BLaER1 (cell line): ENCODE results near the gene PCED1A.

Experiments used
- H3K27ac ChIP-seq: shearing (Covaris generic); formaldehyde crosslinking; 2 replicates; pipeline ENCODE4 v1.8.1; 2022
- H3K27me3 ChIP-seq: shearing (Covaris generic); formaldehyde crosslinking; 2 replicates; pipeline ENCODE4 v1.8.1; 2022
- H3K36me3 ChIP-seq: shearing (Covaris generic); formaldehyde crosslinking; 2 replicates; pipeline ENCODE4 v1.8.1; 2022
- H3K4me1 ChIP-seq: shearing (Covaris generic); formaldehyde crosslinking; 2 replicates; pipeline ENCODE4 v1.8.1; 2022
- H3K4me2 ChIP-seq: shearing (Covaris generic); formaldehyde crosslinking; 2 replicates; pipeline ENCODE4 v1.8.1; 2022
- H3K4me3 ChIP-seq: shearing (Covaris generic); formaldehyde crosslinking; 2 replicates; pipeline ENCODE4 v1.8.1; 2022
- H3K9ac ChIP-seq: shearing (Covaris generic); formaldehyde crosslinking; 2 replicates; pipeline ENCODE4 v1.8.1; 2022
- H3K9me3 ChIP-seq: shearing (Covaris generic); formaldehyde crosslinking; 2 replicates; pipeline ENCODE4 v1.8.1; 2022
- H4K20me1 ChIP-seq: shearing (Covaris generic); formaldehyde crosslinking; 2 replicates; pipeline ENCODE4 v1.8.1; 2022
- Cebpa-rat ChIP-seq: shearing (Covaris generic); IDR thresholded peaks from 2 replicates; pipeline ENCODE4 v1.8.1; 2022

PCED1A gene

GRCh38 chr20:2875690-2876203 lies 35.3 kb upstream of the PCED1A start:
- H4K20me1 ChIP-seq, result peaks cover 66% of the 10 kb centered on the region
- TF ChIP-seq Cebpa-rat, result no peak
- H3K9ac ChIP-seq, result no peak overlapping the region
- H3K4me1 ChIP-seq, result peaks cover 39% of the 10 kb centered on the region
- no peak overlapping the region for H3K27ac ChIP-seq
- no peaks in the 10 kb centered on the region for H3K9me3 ChIP-seq
- H3K27me3 ChIP-seq, result peaks cover 18% of the 10 kb centered on the region
- peaks cover 37% of the 10 kb centered on the region for H3K36me3 ChIP-seq
- no peak overlapping the region for H3K4me3 ChIP-seq
- peak overlapping the region; percentile 88 for H3K4me2 ChIP-seq

- no peak for TF ChIP-seq Cebpa-rat
- H4K20me1 ChIP-seq, result peaks cover 54% of the 10 kb centered on the region
- H3K27ac ChIP-seq, result peak overlapping the region; percentile 96
- H3K9me3 ChIP-seq, result no peaks in the 10 kb centered on the region
- H3K4me1 ChIP-seq, result peaks cover 43% of the 10 kb centered on the region
- H3K9ac ChIP-seq, result peak overlapping the region; percentile 92
- H3K27me3 ChIP-seq, result peaks cover 22% of the 10 kb centered on the region
- peak overlapping the region; percentile 88 for H3K4me2 ChIP-seq
- H3K4me3 ChIP-seq, result peak overlapping the region; percentile 86
- peaks cover 31% of the 10 kb centered on the region for H3K36me3 ChIP-seq
Measured at GRCh38 chr20:2874456-2874855, 34.0 kb upstream of the PCED1A start.

GRCh38 chr20:2873747-2874041 lies 33.2 kb upstream of the PCED1A start:
- Histone ChIP-seq H3K4me2 (peak overlapping the region; percentile 88), H4K20me1 (peaks cover 46% of the 10 kb centered on the region), H3K27me3 (peaks cover 22% of the 10 kb centered on the region), H3K9me3 (no peaks in the 10 kb centered on the region), H3K27ac (peak overlapping the region; percentile 96), H3K4me1 (peaks cover 43% of the 10 kb centered on the region), H3K36me3 (peaks cover 29% of the 10 kb centered on the region), H3K4me3 (peak overlapping the region; percentile 86), H3K9ac (peak overlapping the region; percentile 92)
- TF ChIP-seq Cebpa-rat, result no peak

- peak within 1 kb of the TSS; percentile 96 for H3K27ac ChIP-seq
- peak within 1 kb of the TSS; percentile 88 for H3K4me2 ChIP-seq
- TF ChIP-seq Cebpa-rat, result no peak
Measured at GRCh38 chr20:2873010-2873746, 32.7 kb upstream of the PCED1A start, which contains the start of gene PTPRA. TSS of gene PTPRA (plus strand) at chr20:2873481. CDS start at chr20:2964278, 90,797 bp downstream.

GRCh38 chr20:2872459-2873009 lies 32.1 kb upstream of the PCED1A start:
- Histone ChIP-seq H3K4me3 (peak overlapping the region; percentile 86), H3K4me2 (peak overlapping the region; percentile 88), H3K9ac (peak overlapping the region; percentile 92), H3K4me1 (peaks cover 52% of the 10 kb centered on the region), H3K27me3 (peaks cover 22% of the 10 kb centered on the region), H3K27ac (peak overlapping the region; percentile 96), H3K9me3 (no peaks in the 10 kb centered on the region), H3K36me3 (peaks cover 19% of the 10 kb centered on the region), H4K20me1 (peaks cover 38% of the 10 kb centered on the region)
- TF ChIP-seq Cebpa-rat, result no peak

More at GRCh38 chr20:2873010-2873746, 32.7 kb upstream of the PCED1A start, which contains the start of gene PTPRA:
- H3K4me3 ChIP-seq, result peak within 1 kb of the TSS; percentile 86
- peaks cover 22% of the 10 kb centered on the region for H3K27me3 ChIP-seq
- H3K9me3 ChIP-seq, result no peaks in the 10 kb centered on the region
- H3K36me3 ChIP-seq, result peaks cover 25% of the 10 kb centered on the region
- H3K9ac ChIP-seq, result peak within 1 kb of the TSS; percentile 92
- H3K4me1 ChIP-seq, result peaks cover 45% of the 10 kb centered on the region
- H4K20me1 ChIP-seq, result peaks cover 41% of the 10 kb centered on the region

- Histone ChIP-seq H3K9me3 (no peaks in the 10 kb centered on the region), H3K4me2 (peak overlapping the region; percentile 88), H3K9ac (peak overlapping the region; percentile 92), H3K36me3 (peaks cover 15% of the 10 kb centered on the region), H3K4me3 (peak overlapping the region; percentile 86), H3K4me1 (peaks cover 59% of the 10 kb centered on the region), H3K27ac (no peak overlapping the region), H3K27me3 (peaks cover 22% of the 10 kb centered on the region), H4K20me1 (peaks cover 31% of the 10 kb centered on the region)
- no peak for TF ChIP-seq Cebpa-rat
Measured at GRCh38 chr20:2871661-2872458, 31.4 kb upstream of the PCED1A start.

GRCh38 chr20:2871111-2871465 lies 30.6 kb upstream of the PCED1A start:
- Histone ChIP-seq H3K27ac (no peak overlapping the region), H3K9me3 (no peaks in the 10 kb centered on the region), H3K9ac (no peak overlapping the region), H3K4me2 (peak overlapping the region; percentile 3; the same call in 1 of the 2 replicates), H3K27me3 (peaks cover 22% of the 10 kb centered on the region), H3K4me3 (no peak overlapping the region), H4K20me1 (peaks cover 24% of the 10 kb centered on the region), H3K36me3 (peaks cover 19% of the 10 kb centered on the region), H3K4me1 (peaks cover 61% of the 10 kb centered on the region)
- no peak for TF ChIP-seq Cebpa-rat

GRCh38 chr20:2869381-2869780 lies 28.9 kb upstream of the PCED1A start:
- Histone ChIP-seq H3K9ac (no peak overlapping the region), H3K27ac (no peak overlapping the region), H3K9me3 (no peaks in the 10 kb centered on the region), H3K4me2 (no peak overlapping the region), H3K27me3 (peaks cover 22% of the 10 kb centered on the region), H3K4me1 (peaks cover 59% of the 10 kb centered on the region), H3K4me3 (no peak overlapping the region), H3K36me3 (peaks cover 27% of the 10 kb centered on the region), H4K20me1 (peaks cover 6% of the 10 kb centered on the region)
- no peak for TF ChIP-seq Cebpa-rat

- no peak overlapping the region for H3K4me3 ChIP-seq
- H3K9ac ChIP-seq, result 0 out of 2 replicates have a peak overlapping the region, but pooled peaks have one; percentile 39
- no peak for TF ChIP-seq Cebpa-rat
- H3K27me3 ChIP-seq, result peaks cover 18% of the 10 kb centered on the region
- peak overlapping the region; percentile 11; the same call in 1 of the 2 replicates for H3K27ac ChIP-seq
- H4K20me1 ChIP-seq, result no peaks in the 10 kb centered on the region
- H3K4me2 ChIP-seq, result peak overlapping the region; percentile 74
- peaks cover 44% of the 10 kb centered on the region for H3K36me3 ChIP-seq
- H3K9me3 ChIP-seq, result no peaks in the 10 kb centered on the region
- H3K4me1 ChIP-seq, result peaks cover 55% of the 10 kb centered on the region
Measured at GRCh38 chr20:2867081-2867864, 26.8 kb upstream of the PCED1A start.
